ENCODE measurements around the gene GLT8D2. TPM values are rescaled to one million over a fixed set of nuclear protein-coding genes. Genes with fewer than 3 reads are reported as not detected.

Gene GLT8D2
- total and polyA plus RNA-seq, 2 experiments from 2014 or later: 4.2 to 8.5 TPM

DNA sequence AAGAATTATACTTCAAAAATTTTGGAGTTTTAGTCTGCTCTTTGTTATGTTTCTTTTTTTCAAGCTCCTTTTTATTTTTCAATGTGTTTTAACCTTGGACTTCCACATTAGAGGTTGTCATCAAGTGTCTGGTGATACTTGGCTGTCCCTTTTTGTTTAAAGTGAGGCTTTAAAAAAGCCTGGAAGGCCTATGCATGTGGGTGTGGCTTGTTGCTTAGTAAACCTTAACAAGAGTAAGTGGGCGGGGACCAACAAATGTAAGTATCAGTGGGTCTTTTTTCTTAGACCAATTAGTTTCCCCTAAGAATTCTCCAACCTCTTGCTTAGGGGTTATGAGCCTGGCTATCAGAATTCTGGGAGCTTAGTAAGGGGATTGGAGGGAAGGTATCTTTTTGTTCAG is 40.7 kb upstream of the GLT8D2 start (continued):
- TF ChIP-seq EZH2 (IDR thresholded peaks at IDR 0.05; ENCODE audit: low read depth, unreplicated experiment) (no peak), ZNF331 (CRISPR knock-in tag; IDR thresholded peaks at IDR 0.05; ENCODE audit: low read depth) (no peak), JUNB (IDR thresholded peaks at IDR 0.05; ENCODE audit: unreplicated experiment) (no peak)

- no peak overlapping the region for H3K4me3 Mint-ChIP-seq
- no peak overlapping the region for H3K4me3 ChIP-seq
- ATAC-seq (no peak), DNase-seq (ENCODE audit: low spot score) (no peak)
- no peak overlapping the region for H2AFZ ChIP-seq
- H3K9me2 ChIP-seq (ENCODE audit: insufficient read depth): no peaks in the 10 kb centered on the region
- no peaks in the 10 kb centered on the region for H3K27me3 ChIP-seq (ENCODE audit: insufficient read depth)
- no peaks in the 10 kb centered on the region for H3K4me1 Mint-ChIP-seq
- TF ChIP-seq REST (IDR thresholded peaks at IDR 0.05; ENCODE audit: unreplicated experiment) (no peak), ZNF331 (CRISPR knock-in tag; IDR thresholded peaks at IDR 0.05; ENCODE audit: low read depth) (no peak)
- H4K20me1 ChIP-seq (replicated peaks; ENCODE audit: insufficient read depth): no peaks in the 10 kb centered on the region
- H3K4me1 ChIP-seq (ENCODE audit: insufficient read depth): no peaks in the 10 kb centered on the region
- no peaks in the 10 kb centered on the region for H3K36me3 ChIP-seq (ENCODE audit: insufficient read depth)
- no peaks in the 10 kb centered on the region for H3K36me3 Mint-ChIP-seq (ENCODE audit: low read depth)
- H3F3A ChIP-seq (replicated peaks; ENCODE audit: low read depth): no peaks in the 10 kb centered on the region
- H3K27me3 Mint-ChIP-seq (ENCODE audit: insufficient read depth, low read depth, poor library complexity): no peaks in the 10 kb centered on the region
- no peak overlapping the region for H3K4me2 ChIP-seq
- H3K79me2 ChIP-seq (replicated peaks; ENCODE audit: insufficient read depth): no peaks in the 10 kb centered on the region
- H3K9me3 Mint-ChIP-seq: no peaks in the 10 kb centered on the region
- H3K27ac Mint-ChIP-seq: no peak overlapping the region
- no peak overlapping the region for H3K27ac ChIP-seq (ENCODE audit: low read depth)
Observed at GRCh38 chr12:104083769-104084475, 33.9 kb upstream of the GLT8D2 start.

GRCh38 chr12:104080764-104081163 is 30.8 kb upstream of the GLT8D2 start:
- H3K27ac ChIP-seq (ENCODE audit: low read depth): no peak overlapping the region
- no peaks in the 10 kb centered on the region for H3F3A ChIP-seq (replicated peaks; ENCODE audit: low read depth)
- no peak for DNase-seq (ENCODE audit: low spot score)
- no peaks in the 10 kb centered on the region for H4K20me1 ChIP-seq (replicated peaks; ENCODE audit: insufficient read depth)
- no peaks in the 10 kb centered on the region for H3K27me3 ChIP-seq (ENCODE audit: insufficient read depth)
- H3K36me3 ChIP-seq (ENCODE audit: insufficient read depth): no peaks in the 10 kb centered on the region
- H3K4me3 ChIP-seq: no peak overlapping the region
- Mint-ChIP-seq H3K27me3 (ENCODE audit: insufficient read depth, low read depth, poor library complexity) (peaks cover 3% of the 10 kb centered on the region), H3K9me3 (no peaks in the 10 kb centered on the region), H3K36me3 (ENCODE audit: low read depth) (no peaks in the 10 kb centered on the region), H3K4me3 (no peak overlapping the region), H3K4me1 (no peaks in the 10 kb centered on the region), H3K27ac (no peak overlapping the region; the same call in 1 of the 2 replicates)
- no peaks in the 10 kb centered on the region for H3K9me2 ChIP-seq (ENCODE audit: insufficient read depth)
- no peak for ATAC-seq
- H3K79me2 ChIP-seq (replicated peaks; ENCODE audit: insufficient read depth): no peaks in the 10 kb centered on the region
- no peaks in the 10 kb centered on the region for H3K4me1 ChIP-seq (ENCODE audit: insufficient read depth)
- TF ChIP-seq POLR2AphosphoS5 (IDR thresholded peaks at IDR 0.05; ENCODE audit: low read depth): no peak
- no peak for TF ChIP-seq ETS1 (IDR thresholded peaks at IDR 0.05)
- no peak for TF ChIP-seq ZNF331 (CRISPR knock-in tag; IDR thresholded peaks at IDR 0.05; ENCODE audit: low read depth)
- TF ChIP-seq CREB1 (CRISPR knock-in tag; IDR thresholded peaks at IDR 0.05; ENCODE audit: low read depth): no peak
- TF ChIP-seq NANOG (IDR thresholded peaks at IDR 0.05; ENCODE audit: borderline replicate concordance): no peak
- TF ChIP-seq EZH2 (IDR thresholded peaks at IDR 0.05; ENCODE audit: low read depth, unreplicated experiment): no peak
- no peak for TF ChIP-seq EZH2phosphoT487 (IDR thresholded peaks at IDR 0.05; ENCODE audit: unreplicated experiment)
- TF ChIP-seq REST (IDR thresholded peaks at IDR 0.05; ENCODE audit: unreplicated experiment): no peak
- TF ChIP-seq ZNF114 (CRISPR knock-in tag; IDR thresholded peaks at IDR 0.05): no peak
- TF ChIP-seq STAT1 (IDR thresholded peaks at IDR 0.05; ENCODE audit: unreplicated experiment): no peak
- TF ChIP-seq JUNB (IDR thresholded peaks at IDR 0.05; ENCODE audit: unreplicated experiment): no peak
- H3K4me2 ChIP-seq: no peak overlapping the region
- no peak overlapping the region for H2AFZ ChIP-seq
